Fibroblast of villous mesenchyme (primary cell): ENCODE results near the gene PRKN. TPM values are rescaled to one million over a fixed set of nuclear protein-coding genes. Genes with fewer than 3 reads are reported as not detected.

Experiments used
- DNase-seq: peaks from one replicate; pipeline ENCODE4 v3.0.0-alpha.2; 2010; ENCODE audit warnings: low read depth
- H3K4me3 ChIP-seq: 2 replicates; pipeline ENCODE4 v1.5.1; 2011; ENCODE audit warnings: low read depth, mild to moderate bottlenecking, low read length
- CTCF ChIP-seq: IDR thresholded peaks from 2 replicates; pipeline ENCODE4 v1.5.1; 2012; ENCODE audit warnings: low read depth, mild to moderate bottlenecking, low read length; ENCODE audit not compliant: insufficient read depth
- total RNA-seq: library from RNA; depleted of rRNA; stranded (reverse); fragments of >200 nt; gene quantifications from 2 replicates; pipeline ENCODE4 v1.2.3, GENCODE V29; 2012

Gene PRKN
- total RNA-seq, 1 donor, result 2.2 TPM

- peak; percentile 11 for TF ChIP-seq CTCF
- peak overlapping the region; percentile 19 for H3K4me3 ChIP-seq
- peak; percentile 41 for DNase-seq
Measured at GRCh38 chr6:161374971-161375873, 1352.3 kb downstream of the PRKN start.

- DNase-seq, result peak; percentile 56
- H3K4me3 ChIP-seq, result no peak overlapping the region
- peak; percentile 99 for TF ChIP-seq CTCF
Measured at GRCh38 chr6:161373905-161374451, 1353.6 kb downstream of the PRKN start.

DNA sequence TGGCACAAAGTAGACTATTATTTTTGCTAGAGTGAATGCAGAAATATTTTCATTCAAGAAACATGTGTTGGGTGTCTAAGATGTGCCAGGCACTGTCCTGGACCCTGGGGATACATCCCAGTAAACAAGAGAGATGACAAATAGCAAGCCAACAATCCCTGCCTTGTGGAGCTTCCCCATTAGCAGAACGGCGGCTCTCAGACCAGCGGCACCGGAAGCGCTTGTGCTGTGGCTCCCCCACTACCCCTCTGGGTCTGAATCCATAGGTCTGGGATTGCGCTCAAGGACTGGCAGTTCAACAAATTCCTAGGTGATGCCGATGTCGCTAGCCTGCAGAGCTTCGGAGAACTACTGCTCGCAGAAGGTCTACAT lies 1355.2 kb downstream of the PRKN start:
- DNase-seq, result no peak
- no peak for TF ChIP-seq CTCF
- H3K4me3 ChIP-seq, result no peak overlapping the region

DNA sequence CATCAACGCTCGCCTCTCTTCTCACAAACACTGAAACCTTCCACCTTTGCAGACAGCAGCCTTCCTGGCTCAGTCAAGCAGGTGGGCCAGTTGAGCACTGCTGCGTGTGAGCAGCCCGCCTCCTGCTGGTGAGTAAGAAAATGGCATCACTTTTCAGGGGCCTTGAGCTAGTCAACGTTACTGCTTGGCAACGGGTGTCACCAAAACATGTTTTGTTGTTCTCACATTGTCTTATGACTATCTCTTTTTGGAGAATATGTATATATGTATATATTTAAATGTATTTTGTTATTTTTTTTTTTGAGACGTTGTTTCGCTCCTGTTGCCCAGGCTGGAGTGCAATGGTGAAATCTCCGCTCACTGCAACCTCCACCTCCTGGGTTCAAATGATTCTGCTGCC lies 1356.7 kb downstream of the PRKN start:
- TF ChIP-seq CTCF, result peak; percentile 89
- no peak overlapping the region for H3K4me3 ChIP-seq
- DNase-seq, result peak; percentile 77

DNA sequence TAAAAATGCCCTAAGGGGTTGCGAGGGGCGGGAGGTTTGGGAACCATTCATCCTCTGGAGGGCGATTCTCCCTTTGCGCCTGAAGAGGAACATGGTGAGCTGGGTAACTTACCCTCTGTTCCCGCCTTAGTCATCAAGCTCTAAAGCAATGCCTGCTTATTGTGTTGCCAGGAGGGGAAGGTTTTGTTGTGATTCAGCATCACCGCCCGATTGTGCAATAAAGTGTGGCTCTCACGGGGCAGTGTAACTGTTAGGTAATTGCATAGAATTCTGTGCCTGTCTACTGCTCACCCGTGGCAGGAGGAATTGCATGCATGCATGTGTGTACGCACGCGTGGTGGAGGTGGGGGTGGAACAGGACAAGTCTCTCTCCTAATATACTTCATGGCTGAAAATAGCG lies 1358.2 kb downstream of the PRKN start:
- DNase-seq, result peak; percentile 82
- no peak for TF ChIP-seq CTCF
- H3K4me3 ChIP-seq, result no peak overlapping the region

- no peak overlapping the region for H3K4me3 ChIP-seq
- no peak for TF ChIP-seq CTCF
- no peak for DNase-seq
Measured at GRCh38 chr6:161368514-161368913, 1359.1 kb downstream of the PRKN start.

- no peak for TF ChIP-seq CTCF
- DNase-seq, result no peak
- no peak overlapping the region for H3K4me3 ChIP-seq
Measured at GRCh38 chr6:161367472-161367871, 1360.1 kb downstream of the PRKN start.
